ENCODE results near the gene TEKT4. TPM values are rescaled to one million over a fixed set of nuclear protein-coding genes. Genes with fewer than 3 reads are reported as not detected.
"Not testable (repeated sequence)": the region's sequence is repeated elsewhere in the genome, so short reads cannot be mapped to it uniquely, and the experiment has no call there.

TEKT4 gene
- total RNA-seq, 4 donors from 2014 or later, result 0.22 to 0.88 (median 0.27) TPM; not detected in 1

DNA sequence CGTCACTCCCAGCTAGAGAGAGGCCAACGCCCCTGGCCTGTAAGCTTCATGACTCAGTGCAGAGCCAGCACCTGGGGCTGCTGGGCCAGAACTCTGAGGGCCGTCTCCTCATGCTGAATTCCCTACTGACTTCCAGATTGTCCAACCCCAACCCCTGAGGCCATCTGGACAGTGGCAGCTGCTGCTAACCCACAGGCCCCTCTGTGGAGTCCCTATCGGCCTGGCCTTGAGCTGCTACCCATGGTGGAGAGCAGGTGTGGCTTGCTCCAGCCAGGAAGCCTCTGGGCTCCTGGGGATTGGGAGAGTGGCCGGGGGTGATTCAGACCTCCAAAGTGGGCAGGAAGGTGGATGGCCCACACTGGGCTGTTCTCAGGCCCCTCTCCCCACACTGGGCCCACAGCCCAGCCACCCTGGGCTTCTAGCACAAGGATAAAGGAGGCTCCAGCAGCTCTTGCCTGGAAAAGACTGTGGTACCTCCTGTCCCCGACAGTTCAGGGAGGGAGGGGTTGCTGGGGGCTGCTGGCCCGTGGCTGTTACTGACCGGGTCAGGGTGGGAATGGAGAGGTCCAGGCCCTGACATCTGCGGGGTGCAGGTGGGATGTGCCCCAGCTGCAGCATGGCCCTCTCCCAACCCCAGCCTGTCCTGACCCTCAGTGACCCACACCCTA, 8.2 kb downstream of the TEKT4 start:
- H3K27me3 ChIP-seq, result no peaks in the 10 kb centered on the region
- no peaks in the 10 kb centered on the region for H3K36me3 ChIP-seq
- WGBS, 2 donors, result 87 to 100% methylated on average over 1 to 6 of the region's 9 CpGs
- H3K27ac ChIP-seq, result no peak overlapping the region
- H3K4me3 ChIP-seq (replicated peaks in 1 of 3), result no peak overlapping the region
- no peaks in the 10 kb centered on the region for H3K9me3 ChIP-seq
- no peak for DNase-seq
- intact Hi-C loops (cut with DNase I), result no loop called here
- peaks cover 0 to 1% of the 10 kb centered on the region in 2 donors for H3K4me1 ChIP-seq
- TF ChIP-seq, protein P1, sequence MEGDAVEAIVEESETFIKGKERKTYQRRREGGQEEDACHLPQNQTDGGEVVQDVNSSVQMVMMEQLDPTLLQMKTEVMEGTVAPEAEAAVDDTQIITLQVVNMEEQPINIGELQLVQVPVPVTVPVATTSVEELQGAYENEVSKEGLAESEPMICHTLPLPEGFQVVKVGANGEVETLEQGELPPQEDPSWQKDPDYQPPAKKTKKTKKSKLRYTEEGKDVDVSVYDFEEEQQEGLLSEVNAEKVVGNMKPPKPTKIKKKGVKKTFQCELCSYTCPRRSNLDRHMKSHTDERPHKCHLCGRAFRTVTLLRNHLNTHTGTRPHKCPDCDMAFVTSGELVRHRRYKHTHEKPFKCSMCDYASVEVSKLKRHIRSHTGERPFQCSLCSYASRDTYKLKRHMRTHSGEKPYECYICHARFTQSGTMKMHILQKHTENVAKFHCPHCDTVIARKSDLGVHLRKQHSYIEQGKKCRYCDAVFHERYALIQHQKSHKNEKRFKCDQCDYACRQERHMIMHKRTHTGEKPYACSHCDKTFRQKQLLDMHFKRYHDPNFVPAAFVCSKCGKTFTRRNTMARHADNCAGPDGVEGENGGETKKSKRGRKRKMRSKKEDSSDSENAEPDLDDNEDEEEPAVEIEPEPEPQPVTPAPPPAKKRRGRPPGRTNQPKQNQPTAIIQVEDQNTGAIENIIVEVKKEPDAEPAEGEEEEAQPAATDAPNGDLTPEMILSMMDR (IDR thresholded peaks at IDR 0.05), result no peak
- no peak for TF ChIP-seq POLR2A (IDR thresholded peaks at IDR 0.05)

DNA sequence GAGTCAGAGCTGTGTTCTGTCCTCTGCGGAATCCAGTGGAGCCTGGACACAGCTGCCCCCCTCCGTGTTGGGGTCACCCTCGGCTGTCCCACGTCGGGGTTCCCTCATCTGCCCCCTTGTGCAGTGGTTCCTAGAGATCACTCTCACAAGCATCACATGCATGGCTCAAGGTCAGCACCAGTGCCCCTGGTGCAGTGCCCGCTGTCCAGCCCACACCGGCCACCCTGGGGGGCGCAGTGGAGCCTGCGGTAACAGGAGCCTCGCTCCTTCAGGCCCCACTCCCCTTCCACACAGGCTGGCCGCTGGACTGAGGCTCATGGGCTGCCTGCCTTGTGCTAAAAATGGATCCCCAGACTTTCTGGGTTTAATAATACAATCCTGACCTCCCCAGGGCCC, 8.8 kb downstream of the TEKT4 start:
- H3K36me3 ChIP-seq, result no peaks in the 10 kb centered on the region
- intact Hi-C loops (cut with DNase I), result no loop called here
- no peak overlapping the region for H3K4me3 ChIP-seq (replicated peaks in 1 of 3)
- no peaks in the 10 kb centered on the region for H3K9me3 ChIP-seq
- H3K4me1 ChIP-seq, result no peaks in the 10 kb centered on the region
- TF ChIP-seq POLR2A (IDR thresholded peaks at IDR 0.05), result no peak
- TF ChIP-seq, protein P1 (IDR thresholded peaks at IDR 0.05), result no peak
- no peak for DNase-seq
- no peaks in the 10 kb centered on the region for H3K27me3 ChIP-seq
- WGBS, 2 donors, result 80 to 90% methylated on average over 1 to 10 of the region's 11 CpGs
- no peak overlapping the region for H3K27ac ChIP-seq

DNA sequence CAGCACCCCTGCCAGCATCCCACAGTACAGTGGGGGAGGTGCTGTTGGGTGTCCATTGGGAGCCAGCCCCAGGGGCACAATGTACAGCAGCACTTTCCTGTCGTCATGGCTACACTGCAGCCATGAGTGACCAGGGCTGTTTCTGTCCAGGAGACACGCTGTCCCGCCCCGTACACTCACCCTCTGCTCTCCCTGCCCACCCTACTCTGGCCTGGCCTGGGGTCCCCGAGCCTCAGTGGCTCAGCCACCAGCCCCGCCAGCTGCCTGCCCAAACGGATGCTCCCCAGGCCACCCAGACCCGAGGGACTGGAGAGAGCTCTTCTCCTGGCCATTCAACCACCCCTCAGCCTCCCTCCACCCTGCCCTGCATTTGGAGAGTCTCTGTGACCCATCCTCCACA, 9.3 kb downstream of the TEKT4 start:
- Histone ChIP-seq H3K36me3 (no peaks in the 10 kb centered on the region), H3K4me1 (no peaks in the 10 kb centered on the region), H3K9me3 (no peaks in the 10 kb centered on the region), H3K27ac (no peak overlapping the region), H3K27me3 (no peaks in the 10 kb centered on the region), H3K4me3 (replicated peaks in 1 of 3) (no peak overlapping the region)
- no peak for TF ChIP-seq POLR2A (IDR thresholded peaks at IDR 0.05)
- TF ChIP-seq, protein P1 (IDR thresholded peaks at IDR 0.05), result no peak
- WGBS, 2 donors, result 74 to 80% methylated on average over 3 to 7 of the region's 8 CpGs
- no peak for DNase-seq
- intact Hi-C loops (cut with DNase I), result no loop called here

DNA sequence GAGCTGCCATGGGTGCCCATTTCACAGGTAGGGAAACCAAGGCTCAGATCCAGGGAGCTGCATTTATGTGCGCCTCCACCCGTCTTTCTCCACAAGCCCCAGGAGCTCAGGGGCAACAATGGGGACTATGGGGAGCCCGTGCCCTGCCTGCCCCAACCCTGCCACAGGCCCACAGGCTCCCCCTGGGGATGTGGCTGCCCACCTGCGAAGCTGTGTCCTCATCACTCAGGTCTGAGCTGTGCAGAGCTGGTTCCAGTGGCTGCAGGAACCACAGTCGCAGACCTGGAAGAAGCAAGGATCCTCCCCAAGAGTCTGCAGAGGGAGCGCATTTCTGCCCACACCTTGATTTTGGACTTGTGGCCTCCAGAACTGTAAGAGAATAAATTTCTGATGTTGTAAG, 9.8 kb downstream of the TEKT4 start:
- Histone ChIP-seq H3K4me1 (no peaks in the 10 kb centered on the region), H3K9me3 (no peaks in the 10 kb centered on the region), H3K27ac (no peak overlapping the region), H3K4me3 (replicated peaks in 1 of 3) (no peak overlapping the region), H3K36me3 (no peaks in the 10 kb centered on the region), H3K27me3 (no peaks in the 10 kb centered on the region)
- intact Hi-C loops (cut with DNase I), result no loop called here
- DNase-seq, result no peak
- WGBS, 2 donors, result 86 to 93% methylated on average over 5 to 6 of the region's 6 CpGs
- TF ChIP-seq POLR2A (IDR thresholded peaks at IDR 0.05), result no peak
- TF ChIP-seq, protein P1 (IDR thresholded peaks at IDR 0.05), result no peak

DNA sequence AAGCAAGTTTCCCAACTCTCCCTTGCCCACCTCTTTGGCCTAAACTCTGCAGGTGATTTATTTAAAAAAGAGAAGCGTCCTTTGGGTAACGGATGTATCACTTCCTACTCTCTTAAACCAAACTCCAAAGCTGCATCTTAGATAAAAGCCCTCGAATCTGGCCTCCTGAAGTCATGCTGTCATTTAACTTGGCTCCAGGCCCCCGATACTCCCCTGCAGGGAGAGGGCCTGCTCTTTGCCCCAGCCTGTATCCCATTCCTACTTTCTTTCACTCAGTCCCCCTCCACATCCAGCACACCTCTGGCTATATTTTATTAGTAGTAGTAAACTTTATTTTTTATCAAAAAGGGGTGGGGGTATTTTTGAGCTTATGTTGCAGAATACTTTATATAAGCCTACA, 19.0 kb downstream of the TEKT4 start:
- no peak overlapping the region for H3K27ac ChIP-seq
- no peaks in the 10 kb centered on the region for H3K36me3 ChIP-seq
- H3K27me3 ChIP-seq, result no peaks in the 10 kb centered on the region
- DNase-seq, result no peak
- no peak overlapping the region for H3K4me3 ChIP-seq (replicated peaks in 1 of 3)
- no peak for TF ChIP-seq POLR2A (IDR thresholded peaks at IDR 0.05)
- TF ChIP-seq, protein P1 (IDR thresholded peaks at IDR 0.05), result no peak
- WGBS, 2 donors, result 46 to 55% methylated on average over 4 of the region's 4 CpGs
- no peaks in the 10 kb centered on the region for H3K4me1 ChIP-seq
- H3K9me3 ChIP-seq, result no peaks in the 10 kb centered on the region
- intact Hi-C loops (cut with DNase I), result no loop called here

DNA sequence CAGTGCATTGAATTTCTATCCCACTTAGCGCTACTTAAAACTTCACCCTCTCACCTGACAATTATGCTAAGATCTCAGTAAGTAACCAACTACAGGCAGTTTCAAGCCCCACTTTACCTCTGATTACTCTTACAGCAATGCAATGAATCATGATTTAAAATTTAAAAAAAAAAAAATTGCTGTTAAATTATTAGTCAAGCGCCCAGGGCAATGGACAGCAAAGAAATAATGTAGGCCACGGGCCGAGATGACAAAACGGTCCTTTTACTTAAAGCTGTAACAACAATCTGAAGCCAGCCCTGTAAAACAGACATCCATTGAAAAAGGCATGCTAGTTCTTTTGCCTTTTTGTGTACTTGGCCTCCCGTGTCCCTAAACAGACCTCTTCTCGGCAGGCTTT, 24.0 kb downstream of the TEKT4 start:
- H3K4me3 ChIP-seq (replicated peaks in 1 of 3); H3K27ac ChIP-seq; H3K4me1 ChIP-seq; H3K27me3 ChIP-seq; intact Hi-C loops (cut with DNase I); DNase-seq; H3K36me3 ChIP-seq; H3K9me3 ChIP-seq: not testable (repeated sequence)
- 44% methylated on average over 7 of the region's 7 CpGs for WGBS, 2 donors

DNA sequence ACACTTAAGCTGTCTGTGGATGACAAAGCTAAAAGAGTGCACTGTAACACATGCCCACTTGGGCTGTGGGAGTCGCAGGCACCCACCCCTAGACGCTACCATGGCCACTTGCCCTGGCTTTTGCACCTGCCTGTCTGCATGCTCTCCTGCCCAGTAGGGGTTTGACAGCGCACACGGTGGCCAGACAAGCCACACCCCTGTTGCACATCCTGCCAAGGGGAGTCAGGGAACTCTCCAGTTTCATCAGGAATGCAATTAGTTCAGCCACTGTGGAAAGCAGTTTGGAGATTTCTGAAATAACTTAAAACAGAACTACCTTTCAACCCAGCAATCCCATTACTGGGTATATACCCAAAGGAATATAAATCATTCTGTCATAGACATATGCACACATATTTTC, 35.7 kb downstream of the TEKT4 start:
- H3K27ac ChIP-seq; intact Hi-C loops (cut with DNase I); H3K9me3 ChIP-seq: not testable (repeated sequence)

More for the DNA sequence above, 35.7 kb downstream of the TEKT4 start:
- 52 to 55% methylated on average over 2 to 4 of the region's 4 CpGs for WGBS, 2 donors
- not testable (repeated sequence) for H3K4me3 ChIP-seq (replicated peaks in 1 of 3); DNase-seq; H3K27me3 ChIP-seq; H3K36me3 ChIP-seq; H3K4me1 ChIP-seq

Measured in thyroid gland (tissue), 4 donors.